Measurements from ENCODE around the gene NRIP1.

NRIP1 gene

DNA sequence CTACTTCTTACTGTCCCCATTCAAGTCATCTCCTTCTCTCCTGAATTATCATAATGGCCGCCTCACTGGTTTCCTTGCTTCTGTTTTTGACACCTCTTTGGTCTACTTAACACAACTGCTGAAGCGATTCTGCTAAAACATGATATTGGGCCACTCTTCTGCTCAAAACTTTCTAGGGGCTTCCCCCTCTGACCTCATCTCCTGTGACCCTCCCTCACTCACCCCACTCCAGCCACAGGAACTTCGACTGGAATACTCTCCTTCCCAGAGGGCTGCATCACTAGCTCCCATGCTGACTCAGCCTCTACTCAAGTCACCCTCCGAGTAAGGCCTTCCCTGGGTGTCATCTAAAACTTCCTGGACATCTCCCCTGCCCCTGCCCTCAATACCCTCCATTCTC is 35.7 kb downstream of the NRIP1 start:
- peaks cover 25% of the 10 kb centered on the region for H3K4me1 Mint-ChIP-seq
- TF ChIP-seq, protein P1, sequence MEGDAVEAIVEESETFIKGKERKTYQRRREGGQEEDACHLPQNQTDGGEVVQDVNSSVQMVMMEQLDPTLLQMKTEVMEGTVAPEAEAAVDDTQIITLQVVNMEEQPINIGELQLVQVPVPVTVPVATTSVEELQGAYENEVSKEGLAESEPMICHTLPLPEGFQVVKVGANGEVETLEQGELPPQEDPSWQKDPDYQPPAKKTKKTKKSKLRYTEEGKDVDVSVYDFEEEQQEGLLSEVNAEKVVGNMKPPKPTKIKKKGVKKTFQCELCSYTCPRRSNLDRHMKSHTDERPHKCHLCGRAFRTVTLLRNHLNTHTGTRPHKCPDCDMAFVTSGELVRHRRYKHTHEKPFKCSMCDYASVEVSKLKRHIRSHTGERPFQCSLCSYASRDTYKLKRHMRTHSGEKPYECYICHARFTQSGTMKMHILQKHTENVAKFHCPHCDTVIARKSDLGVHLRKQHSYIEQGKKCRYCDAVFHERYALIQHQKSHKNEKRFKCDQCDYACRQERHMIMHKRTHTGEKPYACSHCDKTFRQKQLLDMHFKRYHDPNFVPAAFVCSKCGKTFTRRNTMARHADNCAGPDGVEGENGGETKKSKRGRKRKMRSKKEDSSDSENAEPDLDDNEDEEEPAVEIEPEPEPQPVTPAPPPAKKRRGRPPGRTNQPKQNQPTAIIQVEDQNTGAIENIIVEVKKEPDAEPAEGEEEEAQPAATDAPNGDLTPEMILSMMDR (IDR thresholded peaks at IDR 0.05; ENCODE audit: unreplicated experiment in 3 of 3) = no peak
- peaks cover 47% of the 10 kb centered on the region for H3K36me3 Mint-ChIP-seq (ENCODE audit: low read depth)
- peak overlapping the region in 1 of 3 experiments; percentile 31 for H3K27ac Mint-ChIP-seq
- H3K27me3 Mint-ChIP-seq (ENCODE audit: low read depth) = no peaks in the 10 kb centered on the region
- no peak overlapping the region for H3K4me3 Mint-ChIP-seq
- H3K9me3 Mint-ChIP-seq = peaks cover 3% of the 10 kb centered on the region

DNA sequence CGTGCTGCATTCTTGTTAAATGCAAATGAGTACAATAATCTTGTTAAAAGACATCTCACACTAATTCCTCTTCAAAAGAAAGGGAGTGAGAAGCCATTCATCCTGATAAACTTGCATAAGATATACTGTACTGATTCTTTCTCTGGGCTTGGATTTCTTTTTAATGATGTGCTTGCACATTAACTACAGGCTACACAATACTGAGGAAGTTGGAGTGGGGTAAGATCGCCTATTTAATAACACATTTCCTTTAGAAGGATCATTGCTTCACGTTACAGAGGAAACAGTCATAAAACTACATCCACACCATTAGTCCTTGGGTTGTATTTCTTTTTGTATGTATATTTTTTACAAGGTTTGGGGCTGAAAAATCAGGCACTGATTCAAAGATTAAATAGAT is 36.6 kb downstream of the NRIP1 start:
- Mint-ChIP-seq H3K9me3 (peaks cover 3% of the 10 kb centered on the region), H3K36me3 (ENCODE audit: low read depth) (peaks cover 44% of the 10 kb centered on the region), H3K4me3 (no peak overlapping the region), H3K4me1 (peaks cover 25% of the 10 kb centered on the region), H3K27me3 (ENCODE audit: low read depth) (no peaks in the 10 kb centered on the region), H3K27ac (peak overlapping the region in 1 of 3 experiments; percentile 32)
- TF ChIP-seq, protein P1 (IDR thresholded peaks at IDR 0.05; ENCODE audit: unreplicated experiment in 3 of 3) = no peak

DNA sequence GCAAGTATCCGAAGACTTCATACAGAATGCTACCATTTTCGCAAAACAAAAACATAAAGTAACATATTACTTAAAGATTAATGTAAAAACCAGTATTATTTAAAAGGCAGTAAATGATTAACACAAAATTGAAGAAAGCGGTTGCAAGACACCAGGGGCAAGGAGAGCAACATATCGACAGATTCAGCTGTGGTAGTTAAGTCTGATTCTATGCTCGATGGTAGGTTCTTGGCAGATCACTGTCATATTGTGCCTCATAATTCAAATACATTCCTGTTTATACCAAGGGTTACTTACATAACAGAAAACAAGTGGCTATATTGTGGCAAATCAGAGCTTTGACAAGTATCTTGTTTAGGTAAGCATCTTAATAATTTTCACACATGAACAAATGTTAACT is 37.7 kb downstream of the NRIP1 start:
- Mint-ChIP-seq H3K4me3 (no peak overlapping the region), H3K9me3 (peaks cover 3% of the 10 kb centered on the region), H3K36me3 (ENCODE audit: low read depth) (peaks cover 45% of the 10 kb centered on the region), H3K27me3 (ENCODE audit: low read depth) (no peaks in the 10 kb centered on the region), H3K4me1 (peaks cover 25% of the 10 kb centered on the region), H3K27ac (peak overlapping the region in 1 of 3 experiments; percentile 49)
- TF ChIP-seq, protein P1 (IDR thresholded peaks at IDR 0.05; ENCODE audit: unreplicated experiment in 3 of 3) = no peak

DNA sequence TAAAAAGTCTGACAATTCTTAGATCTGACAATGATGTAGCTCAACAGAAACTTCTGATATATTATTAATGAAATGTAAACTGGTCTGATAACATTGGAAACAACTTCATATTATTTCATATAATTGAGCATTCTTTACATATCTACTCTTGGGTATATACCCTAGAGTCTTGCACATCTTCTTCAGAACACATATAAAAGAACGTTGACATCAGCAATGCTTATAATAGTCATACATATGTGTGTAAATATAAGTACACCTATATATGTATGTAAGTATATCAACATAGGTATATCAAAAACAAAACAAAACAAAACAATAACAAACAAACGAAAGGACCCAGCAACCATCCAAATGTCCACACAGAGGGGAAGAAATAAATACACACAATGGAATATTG is 38.4 kb downstream of the NRIP1 start:
- TF ChIP-seq, protein P1 (IDR thresholded peaks at IDR 0.05; ENCODE audit: unreplicated experiment in 3 of 3) = no peak
- Mint-ChIP-seq H3K27me3 (ENCODE audit: low read depth) (no peaks in the 10 kb centered on the region), H3K4me3 (no peak overlapping the region)

DNA sequence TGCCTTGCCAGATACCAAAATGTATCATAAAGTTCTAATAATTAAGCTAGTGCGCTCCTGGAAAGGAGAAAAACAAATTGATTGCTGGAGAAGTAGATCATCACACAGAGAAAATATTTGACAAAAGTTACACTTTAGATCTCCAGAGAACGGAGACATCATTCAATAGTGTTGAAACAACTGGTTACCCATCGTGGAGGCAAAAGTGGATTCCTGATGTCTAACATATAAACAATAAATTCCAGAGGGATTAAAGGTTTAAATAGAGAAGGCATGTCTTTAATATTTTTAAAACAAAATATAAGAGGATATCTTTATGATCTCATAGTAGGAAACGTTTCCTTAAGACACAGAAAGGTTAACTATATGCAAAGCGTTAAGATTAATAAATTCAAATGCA is 41.0 kb downstream of the NRIP1 start:
- Mint-ChIP-seq H3K4me3 (no peak overlapping the region), H3K4me1 (peaks cover 13% of the 10 kb centered on the region), H3K27me3 (ENCODE audit: low read depth) (no peaks in the 10 kb centered on the region), H3K27ac (peak overlapping the region in 2 of 3 experiments; percentile 26 to 49), H3K9me3 (no peaks in the 10 kb centered on the region), H3K36me3 (ENCODE audit: low read depth) (peaks cover 51% of the 10 kb centered on the region)
- TF ChIP-seq, protein P1 (IDR thresholded peaks at IDR 0.05; ENCODE audit: unreplicated experiment in 3 of 3) = no peak

More for the DNA sequence above, 38.4 kb downstream of the NRIP1 start:
- peaks cover 48% of the 10 kb centered on the region for H3K36me3 Mint-ChIP-seq (ENCODE audit: low read depth)
- H3K4me1 Mint-ChIP-seq = peaks cover 25% of the 10 kb centered on the region
- no peak overlapping the region for H3K27ac Mint-ChIP-seq
- peaks cover 3% of the 10 kb centered on the region for H3K9me3 Mint-ChIP-seq

DNA sequence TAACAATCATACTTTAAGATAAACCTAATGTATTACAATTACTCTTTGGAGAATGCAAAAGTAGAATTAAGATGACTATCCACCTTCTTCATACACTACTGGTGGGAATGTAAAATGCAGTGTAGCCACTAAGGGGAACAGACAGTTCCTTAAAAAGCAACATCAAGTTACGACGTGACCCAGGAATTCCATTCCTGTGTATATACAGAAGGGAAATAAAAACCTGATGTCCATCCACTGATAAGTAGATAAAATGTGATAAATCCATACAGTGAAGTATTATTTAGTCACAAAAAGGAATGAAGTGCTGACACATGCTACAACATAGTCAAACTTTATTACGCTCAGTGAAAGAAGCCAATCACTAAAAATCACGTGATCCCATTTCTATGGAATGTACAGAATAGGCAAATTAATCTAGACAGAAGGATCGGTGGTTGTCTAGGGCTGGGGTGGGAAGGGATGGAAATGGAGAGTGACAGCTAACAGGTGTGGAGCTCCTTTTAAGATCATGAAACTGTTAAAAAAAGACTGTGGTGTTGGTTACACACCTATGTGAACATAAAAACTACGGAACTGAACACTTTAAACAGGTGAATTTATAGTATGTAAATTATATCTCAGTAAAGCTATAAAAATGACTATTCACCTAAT is 42.1 kb downstream of the NRIP1 start:
- peaks cover 59% of the 10 kb centered on the region for H3K36me3 Mint-ChIP-seq (ENCODE audit: low read depth)
- peak overlapping the region in 1 of 3 experiments; percentile 40 for H3K27ac Mint-ChIP-seq
- H3K4me1 Mint-ChIP-seq = peaks cover 6% of the 10 kb centered on the region
- no peaks in the 10 kb centered on the region for H3K27me3 Mint-ChIP-seq (ENCODE audit: low read depth)
- no peak overlapping the region for H3K4me3 Mint-ChIP-seq
- no peaks in the 10 kb centered on the region for H3K9me3 Mint-ChIP-seq
- TF ChIP-seq, protein P1 (IDR thresholded peaks at IDR 0.05; ENCODE audit: unreplicated experiment in 3 of 3) = no peak
